WTC11 (cell line): ENCODE data around the gene CAMK2D. TPM values are rescaled to one million over a fixed set of nuclear protein-coding genes. Genes with fewer than 3 reads are reported as not detected.

Source experiments
- ATAC-seq: fragments of 200-7000 bp; cut with Tn5 transposase; 2 replicates; pipeline ENCODE4 v1.10.0; 2021; ENCODE audit warnings: mild to moderate bottlenecking, moderate library complexity
- CTCF ChIA-PET: fragments of 300-600 bp; sonication (Branson Sonifier 250); formaldehyde crosslinking; loops from one replicate; lab custom pipeline; 2021; ENCODE audit warnings: antibody characterized with exemption; lab: Charles Lee
- POLR2A ChIA-PET: fragments of 350-600 bp; sonication (Branson Sonifier 250); formaldehyde crosslinking; loops from one replicate; lab custom pipeline; 2021; ENCODE audit warnings: antibody characterized with exemption; lab: Charles Lee
- DNase-seq: peaks from one replicate; pipeline ENCODE4 v3.0.0; 2021; ENCODE audit warnings: low spot score
- H3K27ac Mint-ChIP-seq: 2 replicates; pipeline ENCODE4 v1.8.0; 2021; ENCODE audit warnings: mixed read lengths
- H3K27me3 Mint-ChIP-seq: 2 replicates; pipeline ENCODE4 v1.8.0; 2021; ENCODE audit warnings: low read depth, mild to moderate bottlenecking, moderate library complexity, mixed read lengths
- H3K36me3 Mint-ChIP-seq: 2 replicates; pipeline ENCODE4 v1.8.0; 2021; ENCODE audit warnings: mixed read lengths
- H3K4me1 Mint-ChIP-seq: 2 replicates; pipeline ENCODE4 v1.8.0; 2022; ENCODE audit warnings: mixed read lengths
- H3K4me3 Mint-ChIP-seq: 2 replicates; pipeline ENCODE4 v1.8.0; 2021; ENCODE audit warnings: mild to moderate bottlenecking, moderate library complexity, mixed read lengths
- H3K9me3 Mint-ChIP-seq: 2 replicates; pipeline ENCODE4 v1.8.0; 2021; ENCODE audit warnings: mixed read lengths
- ATF2 ChIP-seq: sonication (generic); formaldehyde crosslinking; IDR thresholded peaks from 2 replicates; pipeline ENCODE4 v1.8.1; 2022; ENCODE audit warnings: low read depth, missing genetic modification reagents, borderline replicate concordance
- CDX4 ChIP-seq: fragments of 250-450 bp; sonication (Bioruptor Pico); IDR thresholded peaks from 2 replicates; pipeline ENCODE4 v1.9.0; 2021; ENCODE audit warnings: moderate library complexity, mild to moderate bottlenecking, inconsistent platforms, borderline replicate concordance
- CREM ChIP-seq: sonication (generic); formaldehyde crosslinking; IDR thresholded peaks from 2 replicates; pipeline ENCODE4 v1.8.1; 2022; ENCODE audit warnings: mild to moderate bottlenecking, missing genetic modification reagents, moderate library complexity
- E2F1 ChIP-seq: sonication (generic); formaldehyde crosslinking; IDR thresholded peaks from 2 replicates; pipeline ENCODE4 v1.8.0; 2022; ENCODE audit warnings: mild to moderate bottlenecking, missing genetic modification reagents
- FOXJ3 ChIP-seq: sonication (generic); formaldehyde crosslinking; IDR thresholded peaks from 2 replicates; pipeline ENCODE4 v1.9.0; 2021; ENCODE audit warnings: missing genetic modification reagents, mild to moderate bottlenecking, borderline replicate concordance
- FOXP1 ChIP-seq: sonication (generic); formaldehyde crosslinking; IDR thresholded peaks from 2 replicates; pipeline ENCODE4 v1.8.0; 2022; ENCODE audit warnings: missing genetic modification reagents, mild to moderate bottlenecking, moderate library complexity, borderline replicate concordance
- HMGA2 ChIP-seq: fragments of 250-450 bp; sonication (Bioruptor Pico); IDR thresholded peaks from 2 replicates; pipeline ENCODE4 v1.4.0; 2021; ENCODE audit warnings: mild to moderate bottlenecking, moderate library complexity
- JUN ChIP-seq: sonication (generic); formaldehyde crosslinking; IDR thresholded peaks from 2 replicates; pipeline ENCODE4 v1.8.0; 2023; ENCODE audit warnings: mild to moderate bottlenecking, missing genetic modification reagents
- MAX ChIP-seq: sonication (generic); formaldehyde crosslinking; IDR thresholded peaks from 2 replicates; pipeline ENCODE4 v1.8.0; 2022; ENCODE audit warnings: mild to moderate bottlenecking, missing genetic modification reagents
- NFE2L1 ChIP-seq: sonication (generic); formaldehyde crosslinking; IDR thresholded peaks from 2 replicates; pipeline ENCODE4 v1.8.1; 2023; ENCODE audit warnings: missing genetic modification reagents
- NFYB ChIP-seq: sonication (generic); formaldehyde crosslinking; conservative IDR thresholded peaks from 2 replicates; pipeline ENCODE4 v1.8.0; 2022; ENCODE audit warnings: low read depth, missing genetic modification reagents
- NR3C1 ChIP-seq: sonication (generic); formaldehyde crosslinking; conservative IDR thresholded peaks from 2 replicates; pipeline ENCODE4 v1.8.1; 2023; ENCODE audit warnings: low read depth, mild to moderate bottlenecking, missing genetic modification reagents
- PRDM15 ChIP-seq: sonication (generic); formaldehyde crosslinking; IDR thresholded peaks from 2 replicates; pipeline ENCODE4 v1.8.0; 2022; ENCODE audit warnings: missing genetic modification reagents
- SMAD3 ChIP-seq: sonication (generic); formaldehyde crosslinking; IDR thresholded peaks from 2 replicates; pipeline ENCODE4 v1.8.0; 2022; ENCODE audit warnings: missing genetic modification reagents, mild to moderate bottlenecking, borderline replicate concordance
- ZBTB21 ChIP-seq: sonication (generic); formaldehyde crosslinking; IDR thresholded peaks from 2 replicates; pipeline ENCODE4 v1.8.1; 2023; ENCODE audit warnings: mild to moderate bottlenecking, missing genetic modification reagents, borderline replicate concordance
- ZNF232 ChIP-seq: sonication (generic); formaldehyde crosslinking; IDR thresholded peaks from 2 replicates; pipeline ENCODE4 v1.8.0; 2022; ENCODE audit warnings: mild to moderate bottlenecking, missing genetic modification reagents
- ZNF396 ChIP-seq: fragments of 250-450 bp; sonication (Bioruptor Pico); IDR thresholded peaks from 2 replicates; pipeline ENCODE4 v1.8.0; 2021; ENCODE audit warnings: mild to moderate bottlenecking, moderate library complexity, borderline replicate concordance
- total RNA-seq: library from RNA; stranded (reverse); gene quantifications from 3 replicates; pipeline ENCODE4 v1.2.3, GENCODE V29; 2021
- TF ChIP-seq, protein P1 (sequence below): sonication (generic); formaldehyde crosslinking; IDR thresholded peaks from 2 replicates; pipeline ENCODE4 v1.8.1; 2022; ENCODE audit warnings: missing genetic modification reagents, borderline replicate concordance
- TF ChIP-seq, protein P2 (sequence below): fragments of 250-450 bp; sonication (Bioruptor Pico); conservative IDR thresholded peaks from 2 replicates; pipeline ENCODE4 v1.9.0; 2021; ENCODE audit warnings: mild to moderate bottlenecking
- TF ChIP-seq, protein P3 (sequence below): sonication (generic); formaldehyde crosslinking; IDR thresholded peaks from 2 replicates; pipeline ENCODE4 v1.8.1; 2022; ENCODE audit warnings: low read depth, mild to moderate bottlenecking, moderate library complexity, missing genetic modification reagents, borderline replicate concordance
- TF ChIP-seq, protein P4 (sequence below): fragments of 200-600 bp; IDR thresholded peaks from 2 replicates; pipeline ENCODE4 v1.8.0; 2022; ENCODE audit warnings: antibody characterized with exemption

Gene CAMK2D
- total RNA-seq, 1 experiment from 2014 or later: 16.5 TPM

- no peak for TF ChIP-seq FOXJ3 (CRISPR knock-in tag)
- TF ChIP-seq ZNF396 (CRISPR knock-in tag): no peak
- TF ChIP-seq, protein P1, sequence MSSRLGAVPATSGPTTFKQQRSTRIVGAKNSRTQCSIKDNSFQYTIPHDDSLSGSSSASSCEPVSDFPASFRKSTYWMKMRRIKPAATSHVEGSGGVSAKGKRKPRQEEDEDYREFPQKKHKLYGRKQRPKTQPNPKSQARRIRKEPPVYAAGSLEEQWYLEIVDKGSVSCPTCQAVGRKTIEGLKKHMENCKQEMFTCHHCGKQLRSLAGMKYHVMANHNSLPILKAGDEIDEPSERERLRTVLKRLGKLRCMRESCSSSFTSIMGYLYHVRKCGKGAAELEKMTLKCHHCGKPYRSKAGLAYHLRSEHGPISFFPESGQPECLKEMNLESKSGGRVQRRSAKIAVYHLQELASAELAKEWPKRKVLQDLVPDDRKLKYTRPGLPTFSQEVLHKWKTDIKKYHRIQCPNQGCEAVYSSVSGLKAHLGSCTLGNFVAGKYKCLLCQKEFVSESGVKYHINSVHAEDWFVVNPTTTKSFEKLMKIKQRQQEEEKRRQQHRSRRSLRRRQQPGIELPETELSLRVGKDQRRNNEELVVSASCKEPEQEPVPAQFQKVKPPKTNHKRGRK (CRISPR knock-in tag): no peak
- TF ChIP-seq NR3C1 (CRISPR knock-in tag): no peak
- no peak for TF ChIP-seq CREM (CRISPR knock-in tag)
Observed at GRCh38 chr4:113619526-113619925, 142.0 kb downstream of the CAMK2D start (continued).

DNA sequence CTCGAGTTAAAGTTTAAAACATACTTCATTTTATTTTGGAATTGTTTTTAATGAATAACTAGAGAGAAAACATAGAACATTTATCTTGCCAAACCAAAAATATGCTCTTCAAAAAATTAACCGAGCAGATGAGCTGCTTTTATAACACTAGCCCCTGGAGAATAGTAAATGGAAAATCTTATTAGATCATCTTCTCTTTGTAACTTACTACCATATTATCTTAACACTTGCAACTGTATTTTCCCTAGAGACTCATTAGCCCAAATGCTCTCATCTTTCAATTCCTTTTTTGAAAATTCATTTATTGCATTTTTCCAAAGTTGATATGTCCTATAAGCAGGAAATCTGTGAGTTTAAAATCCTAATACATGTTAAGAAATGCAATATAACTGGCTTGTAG is 143.3 kb downstream of the CAMK2D start:
- Mint-ChIP-seq H3K36me3 (no peaks in the 10 kb centered on the region), H3K9me3 (no peaks in the 10 kb centered on the region), H3K4me1 (0 out of 2 replicates have a peak, but pooled peaks cover 5% of the 10 kb centered on the region), H3K4me3 (no peak overlapping the region), H3K27me3 (no peaks in the 10 kb centered on the region), H3K27ac (no peak overlapping the region)
- ATAC-seq: no peak
- CTCF ChIA-PET: no interaction called here
- no peak for DNase-seq
- POLR2A ChIA-PET: no interaction called here
- TF ChIP-seq CDX4 (CRISPR knock-in tag): no peak
- TF ChIP-seq ZNF232 (CRISPR knock-in tag): no peak
- TF ChIP-seq, protein P2, sequence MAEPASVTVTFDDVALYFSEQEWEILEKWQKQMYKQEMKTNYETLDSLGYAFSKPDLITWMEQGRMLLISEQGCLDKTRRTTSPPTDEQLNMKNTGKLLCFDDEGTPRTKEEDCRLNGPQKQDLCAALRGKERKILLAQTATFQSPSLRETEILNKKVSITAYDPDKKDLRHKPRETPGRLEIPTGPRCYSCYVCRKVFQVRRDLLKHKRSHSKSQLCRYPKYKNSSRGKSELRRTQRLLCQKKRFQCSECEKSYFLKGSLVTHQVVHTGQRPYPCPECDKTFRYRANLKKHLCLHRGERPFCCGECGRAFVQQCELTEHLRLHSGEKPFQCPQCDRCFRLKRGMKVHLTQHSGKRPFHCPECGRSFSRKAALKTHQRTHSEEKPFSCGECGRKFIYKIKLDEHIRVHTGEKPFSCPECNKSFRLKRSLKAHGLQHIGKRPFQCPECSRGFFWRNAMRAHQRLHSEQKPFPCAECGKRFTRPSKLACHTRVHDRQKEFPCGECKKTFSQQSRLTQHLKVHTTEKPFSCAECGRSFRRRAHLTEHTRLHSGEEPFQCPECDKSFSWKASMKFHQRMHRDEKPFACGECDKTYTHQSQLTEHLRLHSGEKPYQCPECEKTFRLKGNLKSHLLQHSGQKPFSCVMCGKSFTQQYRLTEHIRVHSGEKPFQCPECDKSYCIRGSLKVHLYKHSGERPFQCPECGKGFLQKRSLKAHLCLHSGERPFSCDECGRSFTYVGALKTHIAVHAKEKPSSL (CRISPR knock-in tag): no peak
- TF ChIP-seq HMGA2 (CRISPR knock-in tag): no peak
- no peak for TF ChIP-seq ATF2 (CRISPR knock-in tag)
- TF ChIP-seq NFYB (CRISPR knock-in tag): no peak
- no peak for TF ChIP-seq ZBTB21 (CRISPR knock-in tag)
- TF ChIP-seq NFE2L1 (CRISPR knock-in tag): no peak
- TF ChIP-seq, protein P3, sequence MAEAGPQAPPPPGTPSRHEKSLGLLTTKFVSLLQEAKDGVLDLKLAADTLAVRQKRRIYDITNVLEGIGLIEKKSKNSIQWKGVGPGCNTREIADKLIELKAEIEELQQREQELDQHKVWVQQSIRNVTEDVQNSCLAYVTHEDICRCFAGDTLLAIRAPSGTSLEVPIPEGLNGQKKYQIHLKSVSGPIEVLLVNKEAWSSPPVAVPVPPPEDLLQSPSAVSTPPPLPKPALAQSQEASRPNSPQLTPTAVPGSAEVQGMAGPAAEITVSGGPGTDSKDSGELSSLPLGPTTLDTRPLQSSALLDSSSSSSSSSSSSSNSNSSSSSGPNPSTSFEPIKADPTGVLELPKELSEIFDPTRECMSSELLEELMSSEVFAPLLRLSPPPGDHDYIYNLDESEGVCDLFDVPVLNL (CRISPR knock-in tag): no peak
- no peak for TF ChIP-seq JUN (CRISPR knock-in tag)
- TF ChIP-seq MAX (CRISPR knock-in tag): no peak
- TF ChIP-seq FOXP1 (CRISPR knock-in tag): no peak
- TF ChIP-seq SMAD3 (CRISPR knock-in tag): no peak
- TF ChIP-seq, protein P4, sequence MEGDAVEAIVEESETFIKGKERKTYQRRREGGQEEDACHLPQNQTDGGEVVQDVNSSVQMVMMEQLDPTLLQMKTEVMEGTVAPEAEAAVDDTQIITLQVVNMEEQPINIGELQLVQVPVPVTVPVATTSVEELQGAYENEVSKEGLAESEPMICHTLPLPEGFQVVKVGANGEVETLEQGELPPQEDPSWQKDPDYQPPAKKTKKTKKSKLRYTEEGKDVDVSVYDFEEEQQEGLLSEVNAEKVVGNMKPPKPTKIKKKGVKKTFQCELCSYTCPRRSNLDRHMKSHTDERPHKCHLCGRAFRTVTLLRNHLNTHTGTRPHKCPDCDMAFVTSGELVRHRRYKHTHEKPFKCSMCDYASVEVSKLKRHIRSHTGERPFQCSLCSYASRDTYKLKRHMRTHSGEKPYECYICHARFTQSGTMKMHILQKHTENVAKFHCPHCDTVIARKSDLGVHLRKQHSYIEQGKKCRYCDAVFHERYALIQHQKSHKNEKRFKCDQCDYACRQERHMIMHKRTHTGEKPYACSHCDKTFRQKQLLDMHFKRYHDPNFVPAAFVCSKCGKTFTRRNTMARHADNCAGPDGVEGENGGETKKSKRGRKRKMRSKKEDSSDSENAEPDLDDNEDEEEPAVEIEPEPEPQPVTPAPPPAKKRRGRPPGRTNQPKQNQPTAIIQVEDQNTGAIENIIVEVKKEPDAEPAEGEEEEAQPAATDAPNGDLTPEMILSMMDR: no peak
- TF ChIP-seq PRDM15 (CRISPR knock-in tag): no peak
- TF ChIP-seq E2F1 (CRISPR knock-in tag): no peak
